Measurements from ENCODE around the gene DHX30.

GRCh38 chr3:47897954-47898353 lies 95.0 kb downstream of the DHX30 start:
- TF ChIP-seq CTCF (IDR thresholded peaks at IDR 0.05; ENCODE audit: poor library complexity) (no peak), EZH2phosphoT487 (IDR thresholded peaks at IDR 0.05; ENCODE audit: low read depth, severe bottlenecking, unreplicated experiment) (no peak)
